HG02943 (cell line): ENCODE measurements around the gene USP13.

ENCODE experiments used
- ATAC-seq: cut with Tn5 transposase; IDR thresholded peaks from one replicate; pipeline ENCODE4 v1.9.1; 2021; ENCODE audit warnings: mild to moderate bottlenecking, low read depth, moderate library complexity; ENCODE audit not compliant: unreplicated experiment

The USP13 gene

GRCh38 chr3:179731544-179731943 is 78.7 kb downstream of the USP13 start:
- ATAC-seq: no peak

GRCh38 chr3:179732661-179733348 is 80.0 kb downstream of the USP13 start:
- no peak for ATAC-seq

GRCh38 chr3:179733797-179734196 is 81.0 kb downstream of the USP13 start:
- ATAC-seq: no peak

- no peak for ATAC-seq
Observed at GRCh38 chr3:179734497-179735281, 81.8 kb downstream of the USP13 start.

GRCh38 chr3:179735321-179735720 is 82.5 kb downstream of the USP13 start:
- no peak for ATAC-seq

GRCh38 chr3:179738998-179739397 is 86.2 kb downstream of the USP13 start:
- ATAC-seq: no peak

- no peak for ATAC-seq
Observed at GRCh38 chr3:179739816-179740594, 87.2 kb downstream of the USP13 start.

GRCh38 chr3:179743913-179744312 is 91.1 kb downstream of the USP13 start:
- no peak for ATAC-seq

- ATAC-seq: no peak
Observed at GRCh38 chr3:179744667-179745066, 91.8 kb downstream of the USP13 start.

GRCh38 chr3:179745079-179745478 is 92.2 kb downstream of the USP13 start:
- ATAC-seq: no peak

GRCh38 chr3:179745716-179746115 is 92.9 kb downstream of the USP13 start:
- no peak for ATAC-seq

- no peak for ATAC-seq
Observed at GRCh38 chr3:179750720-179751328, 98.0 kb downstream of the USP13 start.

GRCh38 chr3:179760944-179761343 is 108.1 kb downstream of the USP13 start:
- ATAC-seq: no peak

GRCh38 chr3:179765396-179765795 is 112.6 kb downstream of the USP13 start:
- ATAC-seq: no peak

GRCh38 chr3:179766416-179767133 is 113.7 kb downstream of the USP13 start:
- ATAC-seq: no peak

- ATAC-seq: no peak
Observed at GRCh38 chr3:179768080-179768479, 115.2 kb downstream of the USP13 start.

- ATAC-seq: no peak
Observed at GRCh38 chr3:179769411-179770247, 116.8 kb downstream of the USP13 start.

- ATAC-seq: no peak
Observed at GRCh38 chr3:179771797-179772196, 119.0 kb downstream of the USP13 start.

GRCh38 chr3:179772297-179772696 is 119.5 kb downstream of the USP13 start:
- no peak for ATAC-seq
